Right lobe of liver (tissue), 4 donors: ENCODE measurements around the gene C6.

ENCODE experiments used
- POLR2A ChIP-seq: fragments of 450-650 bp; IDR thresholded peaks from one replicate; pipeline ENCODE4 v1.6.1; 2017; ENCODE audit warnings: antibody characterized with exemption, mild to moderate bottlenecking
- TF ChIP-seq, protein P1 (sequence below), 4 donors: fragments of 200-600 bp in 3 of 4; fragments of 450-650 bp in 1 of 4; IDR thresholded peaks; one replicate each; pipeline versions ENCODE4 v1.5.1 to v1.8.0; 2016 to 2022; ENCODE audit warnings: antibody characterized with exemption in 4 of 4, mild to moderate bottlenecking in 2 of 4
- donor health status: DM: no; HTN: no; CAD: no.
- donor health status: DM: no; HTN: no; CAD: no.
- donor health status: DM: no; HTN: yes; CAD: no.

DNA sequence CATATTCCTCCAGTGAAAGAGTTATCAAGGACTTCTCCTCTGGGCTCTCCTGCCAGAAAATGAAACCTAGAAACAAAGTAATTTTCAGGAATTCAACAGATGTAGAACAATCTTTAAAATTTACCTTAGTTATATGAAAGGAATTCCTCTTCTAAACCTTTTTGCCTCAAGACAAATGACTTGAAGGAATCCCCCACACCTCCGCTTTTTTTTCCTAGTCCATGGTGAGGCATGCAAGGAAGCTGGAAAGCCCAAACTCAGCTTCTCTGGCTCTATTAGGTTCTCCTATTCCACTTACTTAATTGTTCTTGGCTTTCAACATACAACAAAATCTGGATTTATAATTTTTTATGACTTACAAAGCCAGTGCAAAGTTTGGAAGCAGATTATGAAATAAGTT is 27.2 kb downstream of the C6 start:
- TF ChIP-seq, protein P1, sequence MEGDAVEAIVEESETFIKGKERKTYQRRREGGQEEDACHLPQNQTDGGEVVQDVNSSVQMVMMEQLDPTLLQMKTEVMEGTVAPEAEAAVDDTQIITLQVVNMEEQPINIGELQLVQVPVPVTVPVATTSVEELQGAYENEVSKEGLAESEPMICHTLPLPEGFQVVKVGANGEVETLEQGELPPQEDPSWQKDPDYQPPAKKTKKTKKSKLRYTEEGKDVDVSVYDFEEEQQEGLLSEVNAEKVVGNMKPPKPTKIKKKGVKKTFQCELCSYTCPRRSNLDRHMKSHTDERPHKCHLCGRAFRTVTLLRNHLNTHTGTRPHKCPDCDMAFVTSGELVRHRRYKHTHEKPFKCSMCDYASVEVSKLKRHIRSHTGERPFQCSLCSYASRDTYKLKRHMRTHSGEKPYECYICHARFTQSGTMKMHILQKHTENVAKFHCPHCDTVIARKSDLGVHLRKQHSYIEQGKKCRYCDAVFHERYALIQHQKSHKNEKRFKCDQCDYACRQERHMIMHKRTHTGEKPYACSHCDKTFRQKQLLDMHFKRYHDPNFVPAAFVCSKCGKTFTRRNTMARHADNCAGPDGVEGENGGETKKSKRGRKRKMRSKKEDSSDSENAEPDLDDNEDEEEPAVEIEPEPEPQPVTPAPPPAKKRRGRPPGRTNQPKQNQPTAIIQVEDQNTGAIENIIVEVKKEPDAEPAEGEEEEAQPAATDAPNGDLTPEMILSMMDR (IDR thresholded peaks at IDR 0.05), result no peak
- no peak for TF ChIP-seq POLR2A
